Hematopoietic multipotent progenitor cell treated with erythropoietin and hydrocortisone succinate and interleukin-3 and kit ligand, for 17 days (in vitro differentiated cells): ENCODE data around the gene IGF1R.
"Not testable (repeated sequence)": the region's sequence is repeated elsewhere in the genome, so short reads cannot be mapped to it uniquely, and the experiment has no call there.

Experiments used
- DNase-seq: peaks from one replicate; pipeline ENCODE4 v3.0.0-alpha.2; 2015; ENCODE audit warnings: low spot score

IGF1R gene

GRCh38 chr15:99002226-99002625 is 353.9 kb downstream of the IGF1R start:
- DNase-seq: no peak

GRCh38 chr15:99003317-99003716 is 355.0 kb downstream of the IGF1R start:
- DNase-seq: not testable (repeated sequence)

GRCh38 chr15:99004998-99005974 is 356.9 kb downstream of the IGF1R start:
- DNase-seq: not testable (repeated sequence)

- DNase-seq: no peak
These were observed 357.8 kb downstream of the IGF1R start for GRCh38 chr15:99006146-99006545.

- no peak for DNase-seq
These were observed 358.7 kb downstream of the IGF1R start for GRCh38 chr15:99006904-99007495.

- DNase-seq: no peak
These were observed 361.5 kb downstream of the IGF1R start for GRCh38 chr15:99009741-99010330.

GRCh38 chr15:99010768-99011167 is 362.4 kb downstream of the IGF1R start:
- DNase-seq: no peak
